Right lung (tissue), 5 donors: ENCODE data around the gene WWOX. TPM values are rescaled to one million over a fixed set of nuclear protein-coding genes. Genes with fewer than 3 reads are reported as not detected.
A peak's percentile ranks its signal among the peaks of the same experiment; 100 is the strongest.
"Not testable (repeated sequence)": the region's sequence is repeated elsewhere in the genome, so short reads cannot be mapped to it uniquely, and the experiment has no call there.

Source experiments
- DNase-seq, 2 donors: peaks; one replicate each; pipeline ENCODE4 v3.0.0-alpha.2; 2013
- polyA plus RNA-seq, 5 donors: library from polyadenylated mRNA; unstranded; fragments of 120-200 nt; gene quantifications; one replicate each; pipeline versions ENCODE4 v1.2.1 to v1.2.3, GENCODE V29; 2013; ENCODE audit warnings: inconsistent platforms in 1 of 5, low replicate concordance in 1 of 5; ENCODE audit not compliant: insufficient read length in 5 of 5, insufficient read depth in 1 of 5

WWOX gene
- polyA plus RNA-seq, 5 donors: 29.3 to 41.5 (median 32.3) TPM

- no peak for DNase-seq
Measured at GRCh38 chr16:78673884-78674283, 574.4 kb downstream of the WWOX start.

- DNase-seq: no peak
Measured at GRCh38 chr16:78675312-78675711, 575.9 kb downstream of the WWOX start.

GRCh38 chr16:78675951-78676792, 576.7 kb downstream of the WWOX start:
- DNase-seq: no peak

GRCh38 chr16:78677181-78677731, 577.8 kb downstream of the WWOX start:
- no peak for DNase-seq

GRCh38 chr16:78679546-78679945, 580.1 kb downstream of the WWOX start:
- no peak for DNase-seq

GRCh38 chr16:78681743-78682142, 582.3 kb downstream of the WWOX start:
- no peak for DNase-seq

- DNase-seq: no peak
Measured at GRCh38 chr16:78684030-78684611, 584.7 kb downstream of the WWOX start.

GRCh38 chr16:78684655-78685375, 585.4 kb downstream of the WWOX start:
- no peak for DNase-seq

GRCh38 chr16:78686601-78687000, 587.1 kb downstream of the WWOX start:
- no peak for DNase-seq

- peak; percentile 23 to 52 for DNase-seq
Measured at GRCh38 chr16:78689028-78689427, 589.6 kb downstream of the WWOX start.

- DNase-seq: no peak
Measured at GRCh38 chr16:78689536-78689935, 590.1 kb downstream of the WWOX start.

GRCh38 chr16:78690510-78690909, 591.1 kb downstream of the WWOX start:
- DNase-seq: no peak

- not testable (repeated sequence) for DNase-seq
Measured at GRCh38 chr16:78691746-78692145, 592.3 kb downstream of the WWOX start.

GRCh38 chr16:78693496-78693895, 594.0 kb downstream of the WWOX start:
- no peak for DNase-seq

GRCh38 chr16:78694414-78694813, 595.0 kb downstream of the WWOX start:
- DNase-seq: no peak

- DNase-seq: no peak
Measured at GRCh38 chr16:78695391-78695790, 595.9 kb downstream of the WWOX start.

- no peak for DNase-seq
Measured at GRCh38 chr16:78696797-78697196, 597.3 kb downstream of the WWOX start.

GRCh38 chr16:78697426-78697825, 598.0 kb downstream of the WWOX start:
- DNase-seq: no peak

- DNase-seq: no peak
Measured at GRCh38 chr16:78703936-78704335, 604.5 kb downstream of the WWOX start.

- no peak for DNase-seq
Measured at GRCh38 chr16:78704416-78704815, 605.0 kb downstream of the WWOX start.

- DNase-seq: no peak
Measured at GRCh38 chr16:78705694-78706093, 606.2 kb downstream of the WWOX start.

- DNase-seq: no peak
Measured at GRCh38 chr16:78706637-78707036, 607.2 kb downstream of the WWOX start.
